ENCODE measurements around the gene TBL2. TPM values are rescaled to one million over a fixed set of nuclear protein-coding genes. Genes with fewer than 3 reads are reported as not detected.
A peak's percentile ranks its signal among the peaks of the same experiment; 100 is the strongest.

Gene TBL2
- polyA plus RNA-seq, 2 of the 4 experiments (the other 2 are of a cell fraction), result 34.4 to 46.4 TPM

GRCh38 chr7:73612598-73613269 is 34.4 kb upstream of the TBL2 start:
- H3K4me2 ChIP-seq, result peak overlapping the region; percentile 75
- H3K9me3 ChIP-seq, result no peaks in the 10 kb centered on the region
- CTCF ChIA-PET, result interaction anchor here (0.6 to 19.7 kb wide), 29 partner anchors 9 to 512 kb away, joined by 3 to 290 read pairs (median 6); partner anchors contain the start of genes ABHD11, MLXIPL, STX1A and VPS37D
- no peak overlapping the region for H3K4me3 ChIP-seq
- POLR2A ChIA-PET, result interaction anchor here (0.7 to 2.0 kb wide), 7 partner anchors 12 to 126 kb away, joined by 3 to 5 read pairs (median 3); partner anchors contain the start of genes ABHD11, MLXIPL, STX1A and VPS37D
- peak overlapping the region; percentile 75 to 79 for H3K27ac ChIP-seq
- FAIRE-seq (peak; percentile 90), DNase-seq (ENCODE audit: low read depth in 1 of 2, low spot score in 1 of 2) (peak; percentile 97 to 98), ATAC-seq (peak; percentile 95)
- H3K4me1 ChIP-seq, result peaks cover 42% of the 10 kb centered on the region
- 2% methylated on average over 11 of the region's 11 CpGs for WGBS (ENCODE audit: missing lambda C conversion rate)
- TF ChIP-seq RNF2 (IDR thresholded peaks at IDR 0.05; ENCODE audit: borderline replicate concordance, low read depth) (no peak), CEBPB (IDR thresholded peaks at IDR 0.05) (0 out of 4 replicates have a peak, but pooled peaks of 1 of the 2 experiments have one; percentile 52), HES2 (IDR thresholded peaks at IDR 0.05) (no peak), KDM5A (IDR thresholded peaks at IDR 0.05) (no peak), EHF (CRISPR knock-in tag; IDR thresholded peaks at IDR 0.05) (0 out of 2 replicates have a peak, but pooled peaks have one; percentile 45), CBX2 (IDR thresholded peaks at IDR 0.05; ENCODE audit: borderline replicate concordance, low read depth) (no peak), SREBF2 (IDR thresholded peaks at IDR 0.05) (no peak), ESRRA (IDR thresholded peaks at IDR 0.05; ENCODE audit: borderline replicate concordance, low read length) (no peak), REST (IDR thresholded peaks at IDR 0.05) (no peak), MAX (IDR thresholded peaks at IDR 0.05) (peak; percentile 94), JUN (IDR thresholded peaks at IDR 0.05) (peak; percentile 67 to 81; a peak in 3 of 5 replicates), MAFK (IDR thresholded peaks at IDR 0.05; ENCODE audit: partially characterized antibody) (no peak), HOXA7 (CRISPR knock-in tag; IDR thresholded peaks at IDR 0.05) (no peak), CBX8 (IDR thresholded peaks at IDR 0.05) (no peak), POLR2AphosphoS2 (conservative IDR thresholded peaks at IDR 0.05; ENCODE audit: low read length) (no peak), ZNF302 (CRISPR knock-in tag; IDR thresholded peaks at IDR 0.05) (no peak), HOXB13 (CRISPR knock-in tag; IDR thresholded peaks at IDR 0.05; ENCODE audit: low read depth) (no peak), HMGXB4 (CRISPR knock-in tag; IDR thresholded peaks at IDR 0.05; ENCODE audit: borderline replicate concordance) (no peak), ZC3H11A (IDR thresholded peaks at IDR 0.05) (no peak), MAZ (IDR thresholded peaks at IDR 0.05; ENCODE audit: borderline replicate concordance, low read depth, low read length) (no peak), FOXS1 (CRISPR knock-in tag; IDR thresholded peaks at IDR 0.05) (peak; percentile 88; the same call in 1 of the 2 replicates), PHF8 (IDR thresholded peaks at IDR 0.05; ENCODE audit: borderline replicate concordance, low read depth) (no peak), RAD21 (conservative IDR thresholded peaks at IDR 0.05 in 1 of 2, IDR thresholded peaks at IDR 0.05 in 1 of 2) (peak; percentile 87 to 93), PBX3 (IDR thresholded peaks at IDR 0.05) (peak; percentile 32; the same call in 1 of the 2 replicates), TFCP2L1 (CRISPR knock-in tag; IDR thresholded peaks at IDR 0.05) (no peak)
- TF ChIP-seq, protein P1, sequence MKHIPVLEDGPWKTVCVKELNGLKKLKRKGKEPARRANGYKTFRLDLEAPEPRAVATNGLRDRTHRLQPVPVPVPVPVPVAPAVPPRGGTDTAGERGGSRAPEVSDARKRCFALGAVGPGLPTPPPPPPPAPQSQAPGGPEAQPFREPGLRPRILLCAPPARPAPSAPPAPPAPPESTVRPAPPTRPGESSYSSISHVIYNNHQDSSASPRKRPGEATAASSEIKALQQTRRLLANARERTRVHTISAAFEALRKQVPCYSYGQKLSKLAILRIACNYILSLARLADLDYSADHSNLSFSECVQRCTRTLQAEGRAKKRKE (CRISPR knock-in tag; IDR thresholded peaks at IDR 0.05; ENCODE audit: low read depth), result no peak
- TF ChIP-seq, protein P2, sequence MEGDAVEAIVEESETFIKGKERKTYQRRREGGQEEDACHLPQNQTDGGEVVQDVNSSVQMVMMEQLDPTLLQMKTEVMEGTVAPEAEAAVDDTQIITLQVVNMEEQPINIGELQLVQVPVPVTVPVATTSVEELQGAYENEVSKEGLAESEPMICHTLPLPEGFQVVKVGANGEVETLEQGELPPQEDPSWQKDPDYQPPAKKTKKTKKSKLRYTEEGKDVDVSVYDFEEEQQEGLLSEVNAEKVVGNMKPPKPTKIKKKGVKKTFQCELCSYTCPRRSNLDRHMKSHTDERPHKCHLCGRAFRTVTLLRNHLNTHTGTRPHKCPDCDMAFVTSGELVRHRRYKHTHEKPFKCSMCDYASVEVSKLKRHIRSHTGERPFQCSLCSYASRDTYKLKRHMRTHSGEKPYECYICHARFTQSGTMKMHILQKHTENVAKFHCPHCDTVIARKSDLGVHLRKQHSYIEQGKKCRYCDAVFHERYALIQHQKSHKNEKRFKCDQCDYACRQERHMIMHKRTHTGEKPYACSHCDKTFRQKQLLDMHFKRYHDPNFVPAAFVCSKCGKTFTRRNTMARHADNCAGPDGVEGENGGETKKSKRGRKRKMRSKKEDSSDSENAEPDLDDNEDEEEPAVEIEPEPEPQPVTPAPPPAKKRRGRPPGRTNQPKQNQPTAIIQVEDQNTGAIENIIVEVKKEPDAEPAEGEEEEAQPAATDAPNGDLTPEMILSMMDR (IDR thresholded peaks at IDR 0.05), result peak; percentile 77
- TF ChIP-seq, protein P3, sequence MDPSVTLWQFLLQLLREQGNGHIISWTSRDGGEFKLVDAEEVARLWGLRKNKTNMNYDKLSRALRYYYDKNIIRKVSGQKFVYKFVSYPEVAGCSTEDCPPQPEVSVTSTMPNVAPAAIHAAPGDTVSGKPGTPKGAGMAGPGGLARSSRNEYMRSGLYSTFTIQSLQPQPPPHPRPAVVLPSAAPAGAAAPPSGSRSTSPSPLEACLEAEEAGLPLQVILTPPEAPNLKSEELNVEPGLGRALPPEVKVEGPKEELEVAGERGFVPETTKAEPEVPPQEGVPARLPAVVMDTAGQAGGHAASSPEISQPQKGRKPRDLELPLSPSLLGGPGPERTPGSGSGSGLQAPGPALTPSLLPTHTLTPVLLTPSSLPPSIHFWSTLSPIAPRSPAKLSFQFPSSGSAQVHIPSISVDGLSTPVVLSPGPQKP (IDR thresholded peaks at IDR 0.05; ENCODE audit: low read depth, low read length), result no peak

All from A549 (cell line).